GM12865 (cell line): Measurements from ENCODE around the gene STK39.
"Not testable (repeated sequence)": the region's sequence is repeated elsewhere in the genome, so short reads cannot be mapped to it uniquely, and the experiment has no call there.

ENCODE experiments used
- DNase-seq: peaks from one replicate; pipeline ENCODE4 v3.0.0; 2010; ENCODE audit warnings: low read depth
- H3K4me3 ChIP-seq: 2 replicates; pipeline ENCODE4 v1.5.1; 2011; ENCODE audit warnings: mild to moderate bottlenecking, low read depth, low read length, control low read depth
- TF ChIP-seq, protein P1 (sequence below): IDR thresholded peaks from 2 replicates; pipeline ENCODE4 v1.5.1; 2011; ENCODE audit warnings: low read length, control low read depth, low read depth, inconsistent platforms; ENCODE audit not compliant: insufficient read depth; ENCODE audit errors: missing control alignments

The STK39 gene

DNA sequence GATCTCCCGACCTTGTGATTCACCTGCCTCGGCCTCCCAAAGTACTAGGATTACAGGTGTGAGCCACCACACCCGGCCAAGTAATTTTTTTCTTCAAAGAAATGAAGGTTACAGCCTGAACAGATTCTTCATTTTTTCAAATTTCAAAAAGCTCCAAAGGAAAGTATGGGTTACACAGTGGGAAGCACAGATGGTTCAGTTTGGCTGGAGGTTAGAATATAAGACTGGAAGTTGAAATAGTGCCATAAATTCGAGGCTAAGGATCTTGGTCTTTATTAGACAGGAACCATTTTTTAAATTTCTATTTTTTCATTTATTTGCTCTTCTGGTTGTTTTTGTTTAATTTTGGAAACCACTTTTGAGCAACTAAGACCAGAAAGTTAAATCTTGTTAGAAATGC, 120.0 kb downstream of the STK39 start:
- DNase-seq = no peak
- no peak overlapping the region for H3K4me3 ChIP-seq
- TF ChIP-seq, protein P1, sequence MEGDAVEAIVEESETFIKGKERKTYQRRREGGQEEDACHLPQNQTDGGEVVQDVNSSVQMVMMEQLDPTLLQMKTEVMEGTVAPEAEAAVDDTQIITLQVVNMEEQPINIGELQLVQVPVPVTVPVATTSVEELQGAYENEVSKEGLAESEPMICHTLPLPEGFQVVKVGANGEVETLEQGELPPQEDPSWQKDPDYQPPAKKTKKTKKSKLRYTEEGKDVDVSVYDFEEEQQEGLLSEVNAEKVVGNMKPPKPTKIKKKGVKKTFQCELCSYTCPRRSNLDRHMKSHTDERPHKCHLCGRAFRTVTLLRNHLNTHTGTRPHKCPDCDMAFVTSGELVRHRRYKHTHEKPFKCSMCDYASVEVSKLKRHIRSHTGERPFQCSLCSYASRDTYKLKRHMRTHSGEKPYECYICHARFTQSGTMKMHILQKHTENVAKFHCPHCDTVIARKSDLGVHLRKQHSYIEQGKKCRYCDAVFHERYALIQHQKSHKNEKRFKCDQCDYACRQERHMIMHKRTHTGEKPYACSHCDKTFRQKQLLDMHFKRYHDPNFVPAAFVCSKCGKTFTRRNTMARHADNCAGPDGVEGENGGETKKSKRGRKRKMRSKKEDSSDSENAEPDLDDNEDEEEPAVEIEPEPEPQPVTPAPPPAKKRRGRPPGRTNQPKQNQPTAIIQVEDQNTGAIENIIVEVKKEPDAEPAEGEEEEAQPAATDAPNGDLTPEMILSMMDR = no peak

GRCh38 chr2:168122210-168122609, 125.2 kb downstream of the STK39 start:
- not testable (repeated sequence) for H3K4me3 ChIP-seq

DNA sequence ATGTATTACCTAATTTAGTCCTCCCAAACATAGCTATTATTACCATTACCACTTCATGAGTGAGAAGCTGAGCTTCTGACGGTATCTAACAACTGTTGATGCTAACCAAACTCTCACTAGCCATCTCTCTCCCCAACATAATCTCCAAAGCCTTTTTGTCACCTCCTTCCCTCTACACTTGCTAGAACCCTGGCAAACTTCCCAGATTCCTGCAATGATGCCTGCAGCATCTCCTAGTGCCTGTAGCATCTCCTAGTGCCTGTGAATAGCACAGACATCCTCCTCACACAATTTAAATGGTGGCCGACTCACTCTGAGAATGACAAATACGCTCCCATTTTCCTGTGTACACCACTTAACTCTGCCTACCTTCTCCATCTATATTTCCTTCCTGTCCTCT, 126.7 kb downstream of the STK39 start:
- H3K4me3 ChIP-seq = no peak overlapping the region
- TF ChIP-seq, protein P1 = no peak
- no peak for DNase-seq

More at GRCh38 chr2:168122210-168122609, 125.2 kb downstream of the STK39 start:
- DNase-seq = not testable (repeated sequence)

- no peak for DNase-seq
- H3K4me3 ChIP-seq = no peak overlapping the region
- TF ChIP-seq, protein P1 = no peak
These were observed 127.1 kb downstream of the STK39 start for GRCh38 chr2:168120310-168120709.

DNA sequence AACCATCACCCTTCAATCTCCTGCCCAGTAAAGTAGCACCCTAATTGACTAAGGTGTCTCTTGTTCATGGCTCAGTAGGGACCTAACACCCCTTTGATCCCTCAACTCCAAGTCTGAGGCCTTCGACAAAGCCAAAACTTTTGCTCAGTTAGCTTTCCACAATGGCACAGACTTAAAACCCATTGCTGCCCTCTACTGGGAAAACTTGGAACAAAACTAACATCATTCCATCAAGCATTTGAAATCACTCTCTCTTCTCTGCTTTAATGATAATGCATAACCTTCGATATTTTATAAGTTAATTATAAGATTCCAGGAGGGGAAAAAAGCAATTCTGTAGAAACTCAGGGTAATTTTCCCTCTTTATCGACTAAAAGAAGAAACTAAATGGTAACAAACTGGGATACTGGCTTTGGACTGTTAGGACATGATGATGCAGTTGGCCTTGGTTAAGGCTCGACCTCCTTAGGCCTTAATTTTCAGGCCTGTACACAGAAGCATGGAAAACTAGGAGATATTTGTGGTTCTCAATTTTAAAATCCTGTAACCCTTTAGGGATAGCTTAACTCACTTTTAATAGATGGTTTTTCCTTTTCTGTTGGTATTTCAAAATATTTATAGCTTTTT, 127.8 kb downstream of the STK39 start:
- TF ChIP-seq, protein P1 = peak; percentile 57
- DNase-seq = peak; percentile 66

DNA sequence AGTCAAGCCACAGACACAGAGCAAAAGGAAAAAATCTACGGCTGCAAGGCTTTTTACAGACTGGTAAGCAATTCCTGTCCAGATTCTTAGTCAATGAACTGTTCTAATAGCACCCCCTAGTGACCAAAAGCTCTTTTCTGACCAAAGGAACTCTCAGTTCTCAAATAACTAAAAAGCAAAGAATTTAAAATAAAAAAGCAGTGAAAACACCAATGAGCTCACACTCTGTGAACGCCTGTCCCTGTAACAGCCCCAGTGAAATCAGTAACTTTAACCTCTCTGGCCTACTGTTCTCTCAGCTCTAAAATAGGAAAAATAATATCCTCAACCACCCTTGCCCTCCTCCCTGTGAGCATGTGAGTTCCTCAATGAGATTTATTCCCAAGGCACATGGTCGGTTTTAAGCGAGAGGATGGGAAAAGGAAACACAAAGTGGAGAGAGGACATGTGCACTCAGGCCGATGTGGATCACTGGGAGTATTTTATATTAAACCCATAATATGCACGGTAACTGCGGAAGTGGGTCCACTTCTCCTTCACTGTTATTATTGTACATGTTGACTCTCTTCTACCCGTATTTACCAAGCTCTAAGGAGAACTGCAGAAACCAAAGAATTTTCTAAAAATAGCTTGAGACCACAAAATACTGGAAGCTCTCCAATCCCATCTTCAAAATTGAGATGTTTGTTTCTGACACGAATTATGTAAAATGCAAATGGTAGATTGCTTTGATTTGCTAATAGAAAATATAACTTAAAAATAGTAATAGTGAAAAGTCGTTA, 128.5 kb downstream of the STK39 start:
- no peak overlapping the region for H3K4me3 ChIP-seq
- peak; percentile 71 for DNase-seq
- TF ChIP-seq, protein P1 = peak; percentile 50

More for the DNA sequence above, 127.8 kb downstream of the STK39 start:
- no peak overlapping the region for H3K4me3 ChIP-seq

DNA sequence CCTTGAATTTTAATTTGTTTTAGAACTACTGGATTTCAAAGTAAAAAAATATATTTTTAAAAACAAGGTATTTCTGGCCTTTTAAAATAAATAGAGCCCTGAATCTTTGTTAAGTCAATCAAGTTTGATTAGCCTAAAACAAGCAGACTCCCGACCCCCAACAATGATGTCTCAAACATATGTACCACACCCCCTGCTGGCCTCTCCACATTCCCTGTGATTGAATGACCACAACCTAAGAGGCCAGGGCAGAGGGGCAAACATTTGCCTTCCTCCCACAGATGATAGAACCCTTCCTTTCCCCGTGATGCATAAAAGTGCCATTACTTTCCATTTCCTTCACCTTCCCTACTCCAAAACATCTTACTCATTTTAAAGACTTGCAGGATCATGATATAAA, 130.9 kb downstream of the STK39 start:
- H3K4me3 ChIP-seq = no peak overlapping the region
- no peak for DNase-seq
- TF ChIP-seq, protein P1 = no peak
